ENCODE measurements around the gene DIAPH2. TPM values are rescaled to one million over a fixed set of nuclear protein-coding genes. Genes with fewer than 3 reads are reported as not detected.

Gene DIAPH2
- total RNA-seq, 2 donors from 2014 or later = 21.5 to 51.8 TPM

DNA sequence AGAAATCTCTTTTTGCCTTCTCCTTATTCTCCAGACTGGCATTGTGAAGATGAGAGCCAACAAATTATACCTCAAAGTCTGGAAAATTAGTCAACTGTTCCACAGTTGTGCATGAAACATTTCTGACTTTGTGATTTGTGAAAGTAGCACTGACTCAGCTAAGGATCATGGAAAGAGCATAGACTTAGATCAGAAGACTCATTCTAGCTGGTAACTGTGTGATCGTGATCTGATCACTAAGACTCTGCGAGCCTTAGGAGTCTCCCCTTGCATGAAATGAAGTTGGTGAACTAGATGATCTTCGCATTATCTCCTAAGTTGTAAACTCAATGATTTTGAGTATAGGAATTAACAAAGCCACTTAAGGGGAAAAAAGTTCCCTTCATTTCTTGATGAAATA is 867.2 kb downstream of the DIAPH2 start:
- DNase-seq = no peak
- no peak overlapping the region for H3K9ac ChIP-seq (ENCODE audit: extremely low read depth, low read length, poor library complexity, severe bottlenecking)
- H3K9me3 ChIP-seq (ENCODE audit: control insufficient read depth, low read length) = no peaks in the 10 kb centered on the region
- Mint-ChIP-seq H3K27me3 (ENCODE audit: insufficient read depth) (no peaks in the 10 kb centered on the region), H3K9me3 (no peaks in the 10 kb centered on the region), H3K27ac (no peak overlapping the region), H3K36me3 (ENCODE audit: low read depth) (peaks cover 2% of the 10 kb centered on the region), H3K4me1 (peaks cover 10% of the 10 kb centered on the region), H3K4me3 (no peak overlapping the region)
- H3K4me1 ChIP-seq (ENCODE audit: control insufficient read depth, insufficient read depth, low read length) = no peaks in the 10 kb centered on the region
- TF ChIP-seq, protein P1, sequence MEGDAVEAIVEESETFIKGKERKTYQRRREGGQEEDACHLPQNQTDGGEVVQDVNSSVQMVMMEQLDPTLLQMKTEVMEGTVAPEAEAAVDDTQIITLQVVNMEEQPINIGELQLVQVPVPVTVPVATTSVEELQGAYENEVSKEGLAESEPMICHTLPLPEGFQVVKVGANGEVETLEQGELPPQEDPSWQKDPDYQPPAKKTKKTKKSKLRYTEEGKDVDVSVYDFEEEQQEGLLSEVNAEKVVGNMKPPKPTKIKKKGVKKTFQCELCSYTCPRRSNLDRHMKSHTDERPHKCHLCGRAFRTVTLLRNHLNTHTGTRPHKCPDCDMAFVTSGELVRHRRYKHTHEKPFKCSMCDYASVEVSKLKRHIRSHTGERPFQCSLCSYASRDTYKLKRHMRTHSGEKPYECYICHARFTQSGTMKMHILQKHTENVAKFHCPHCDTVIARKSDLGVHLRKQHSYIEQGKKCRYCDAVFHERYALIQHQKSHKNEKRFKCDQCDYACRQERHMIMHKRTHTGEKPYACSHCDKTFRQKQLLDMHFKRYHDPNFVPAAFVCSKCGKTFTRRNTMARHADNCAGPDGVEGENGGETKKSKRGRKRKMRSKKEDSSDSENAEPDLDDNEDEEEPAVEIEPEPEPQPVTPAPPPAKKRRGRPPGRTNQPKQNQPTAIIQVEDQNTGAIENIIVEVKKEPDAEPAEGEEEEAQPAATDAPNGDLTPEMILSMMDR (conservative IDR thresholded peaks at IDR 0.05) = no peak
- no peaks in the 10 kb centered on the region for H3K27me3 ChIP-seq (ENCODE audit: control insufficient read depth, insufficient read depth, low read length, poor library complexity, severe bottlenecking)
- H3K4me3 ChIP-seq (ENCODE audit: low read length) = no peak overlapping the region
- H3K36me3 ChIP-seq (ENCODE audit: control insufficient read depth, insufficient read depth, low read length) = no peaks in the 10 kb centered on the region
- WGBS, 2 experiments (ENCODE audit: insufficient coverage in 1 of 2, insufficient read length in 1 of 2) = 90 to 100% methylated on average over 2 of the region's 3 CpGs
- H3K27ac ChIP-seq (ENCODE audit: low read depth, low read length) = no peak overlapping the region

- TF ChIP-seq, protein P1 (conservative IDR thresholded peaks at IDR 0.05) = no peak
- no peak overlapping the region for H3K4me3 Mint-ChIP-seq
Observed at GRCh38 chrX:97553833-97554232, 869.2 kb downstream of the DIAPH2 start.

DNA sequence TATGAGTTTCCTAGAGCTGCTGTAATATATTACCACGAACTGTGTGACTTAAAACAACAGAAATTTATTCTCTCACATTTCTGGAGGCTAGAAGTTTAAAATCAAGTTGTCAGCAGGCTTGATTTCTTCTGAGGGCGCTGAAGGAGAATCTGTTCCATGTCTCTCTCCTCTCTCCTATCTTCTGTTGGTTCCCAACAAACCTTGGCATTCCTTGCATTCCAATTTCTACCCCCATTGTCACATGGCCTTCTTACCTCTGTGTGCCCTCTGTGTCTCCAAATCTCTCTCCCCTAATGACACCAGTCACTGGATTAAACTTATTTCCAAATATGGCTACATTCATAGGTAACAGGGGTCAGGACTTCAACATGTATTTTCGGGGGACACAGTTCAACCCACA is 871.7 kb downstream of the DIAPH2 start:
- Mint-ChIP-seq H3K4me1 (peaks cover 12% of the 10 kb centered on the region), H3K36me3 (ENCODE audit: low read depth) (peaks cover 11% of the 10 kb centered on the region), H3K27me3 (ENCODE audit: insufficient read depth) (no peaks in the 10 kb centered on the region), H3K27ac (peak overlapping the region; percentile 67), H3K9me3 (no peaks in the 10 kb centered on the region), H3K4me3 (no peak overlapping the region)
- WGBS, 2 experiments (ENCODE audit: insufficient coverage in 1 of 2, insufficient read length in 1 of 2) = 89 to 100% methylated on average over 1 to 3 of the region's 3 CpGs
- H3K9me3 ChIP-seq (ENCODE audit: control insufficient read depth, low read length) = no peaks in the 10 kb centered on the region
- no peak overlapping the region for H3K9ac ChIP-seq (ENCODE audit: extremely low read depth, low read length, poor library complexity, severe bottlenecking)
- no peak overlapping the region for H3K27ac ChIP-seq (ENCODE audit: low read depth, low read length)
- no peaks in the 10 kb centered on the region for H3K4me1 ChIP-seq (ENCODE audit: control insufficient read depth, insufficient read depth, low read length)
- TF ChIP-seq, protein P1 (conservative IDR thresholded peaks at IDR 0.05) = no peak
- H3K36me3 ChIP-seq (ENCODE audit: control insufficient read depth, insufficient read depth, low read length) = no peaks in the 10 kb centered on the region
- peak overlapping the region; percentile 45 for H3K4me3 ChIP-seq (ENCODE audit: low read length)
- DNase-seq = peak; percentile 55
- no peaks in the 10 kb centered on the region for H3K27me3 ChIP-seq (ENCODE audit: control insufficient read depth, insufficient read depth, low read length, poor library complexity, severe bottlenecking)

More at GRCh38 chrX:97553833-97554232, 869.2 kb downstream of the DIAPH2 start:
- H3K27ac Mint-ChIP-seq = no peak overlapping the region
- 94% methylated on average over 2 of the region's 2 CpGs; no CpG with 5 or more reads in 1 of the 2 experiments for WGBS, 2 experiments (ENCODE audit: insufficient coverage in 1 of 2, insufficient read length in 1 of 2)
- Histone ChIP-seq H3K27ac (ENCODE audit: low read depth, low read length) (no peak overlapping the region), H3K9ac (ENCODE audit: extremely low read depth, low read length, poor library complexity, severe bottlenecking) (no peak overlapping the region), H3K27me3 (ENCODE audit: control insufficient read depth, insufficient read depth, low read length, poor library complexity, severe bottlenecking) (no peaks in the 10 kb centered on the region), H3K36me3 (ENCODE audit: control insufficient read depth, insufficient read depth, low read length) (no peaks in the 10 kb centered on the region), H3K4me1 (ENCODE audit: control insufficient read depth, insufficient read depth, low read length) (no peaks in the 10 kb centered on the region), H3K4me3 (ENCODE audit: low read length) (no peak overlapping the region), H3K9me3 (ENCODE audit: control insufficient read depth, low read length) (no peaks in the 10 kb centered on the region)
- H3K27me3 Mint-ChIP-seq (ENCODE audit: insufficient read depth) = no peaks in the 10 kb centered on the region
- DNase-seq = no peak
- no peaks in the 10 kb centered on the region for H3K9me3 Mint-ChIP-seq
- H3K36me3 Mint-ChIP-seq (ENCODE audit: low read depth) = peaks cover 9% of the 10 kb centered on the region
- peaks cover 10% of the 10 kb centered on the region for H3K4me1 Mint-ChIP-seq
